Naive thymus-derived CD8-positive, alpha-beta T cell (primary cell): ENCODE results near the gene MAML3. TPM values are rescaled to one million over a fixed set of nuclear protein-coding genes. Genes with fewer than 3 reads are reported as not detected.

Source experiments
- ATAC-seq, 2 donors: fragments of 150-1000 bp; cut with Tn5 transposase in 1 of 2; sonication (Bioruptor Pico), chemical (Tn5 transposase) in 1 of 2; 1 replicate in 1 of 2; 2 replicates in 1 of 2; pipeline ENCODE4 v1.10.0; 2021; ENCODE audit warnings: mild to moderate bottlenecking in 2 of 2, moderate library complexity in 2 of 2
- POLR2A ChIA-PET: fragments of 350-600 bp; sonication (Branson Sonifier 250); formaldehyde crosslinking; loops from one replicate; lab custom pipeline; 2021; ENCODE audit warnings: antibody characterized with exemption; lab: Charles Lee
- DNase-seq, 10 donors: peaks; one replicate each; pipeline versions ENCODE4 v3.0.0 to v3.0.0-alpha.2; 2020 to 2022
- H3K27ac Mint-ChIP-seq, 10 donors: one replicate each; pipeline ENCODE4 v1.8.0; 2020 to 2022; ENCODE audit warnings: mild to moderate bottlenecking in 10 of 10, mixed read lengths in 10 of 10, moderate library complexity in 4 of 10, inconsistent platforms in 1 of 10
- H3K27me3 Mint-ChIP-seq, 5 donors: one replicate each; pipeline ENCODE4 v1.8.0; 2021 to 2022; ENCODE audit warnings: mixed read lengths in 5 of 5
- H3K36me3 Mint-ChIP-seq, 3 donors: one replicate each; pipeline ENCODE4 v1.8.0; 2020 to 2022; ENCODE audit warnings: mixed read lengths in 3 of 3, mild to moderate bottlenecking in 2 of 3, inconsistent platforms in 1 of 3
- H3K4me1 Mint-ChIP-seq, 4 donors: one replicate each; pipeline ENCODE4 v1.8.0; 2021 to 2022; ENCODE audit warnings: mixed read lengths in 4 of 4
- H3K4me3 Mint-ChIP-seq, 10 donors: one replicate each; pipeline ENCODE4 v1.8.0; 2020 to 2022; ENCODE audit warnings: mild to moderate bottlenecking in 10 of 10, mixed read lengths in 10 of 10, moderate library complexity in 6 of 10, inconsistent platforms in 1 of 10
- H3K9me3 Mint-ChIP-seq, 9 donors: one replicate each; pipeline ENCODE4 v1.8.0; 2020 to 2022; ENCODE audit warnings: mixed read lengths in 9 of 9, mild to moderate bottlenecking in 3 of 9, inconsistent platforms in 1 of 9, moderate library complexity in 1 of 9
- polyA plus RNA-seq, 3 donors: library from polyadenylated mRNA; unstranded; fragments of 300-500 nt; fragmentation: Illumina TruSeq; gene quantifications; one replicate each; pipeline ENCODE4 v1.2.3, GENCODE V29; 2021
- total RNA-seq, 8 experiments: library from RNA in 2 of 8; stranded (reverse) in 2 of 8; gene quantifications; one replicate each; pipeline ENCODE4 v1.2.3 and lab custom pipeline; 2021 to 2026

MAML3 gene
- total and polyA plus RNA-seq, 5 experiments from 2014 or later = 0.51 to 5.3 (median 1.6) TPM

GRCh38 chr4:139694522-139695107 lies 459.4 kb downstream of the MAML3 start:
- Mint-ChIP-seq H3K4me3 (no peak overlapping the region), H3K27me3 (peaks cover 0 to 7% (median 0%) of the 10 kb centered on the region in 5 donors), H3K9me3 (peaks cover 0 to 26% (median 6%) of the 10 kb centered on the region in 9 donors), H3K27ac (no peak overlapping the region), H3K4me1 (peaks cover 0 to 5% (median 0%) of the 10 kb centered on the region in 4 donors), H3K36me3 (peaks cover 0 to 6% (median 5%) of the 10 kb centered on the region in 3 donors)
- no peak for ATAC-seq
- no peak for DNase-seq
- POLR2A ChIA-PET = interaction anchor here (0.8 kb wide), 1 partner anchor 14 kb away, joined by 3 read pairs; no protein-coding TSS in a partner anchor

GRCh38 chr4:139692309-139693012 lies 461.5 kb downstream of the MAML3 start:
- DNase-seq (no peak), ATAC-seq (no peak)
- Mint-ChIP-seq H3K27me3 (peaks cover 0 to 7% (median 0%) of the 10 kb centered on the region in 5 donors), H3K27ac (no peak overlapping the region), H3K4me1 (peaks cover 0 to 5% (median 0%) of the 10 kb centered on the region in 4 donors), H3K4me3 (no peak overlapping the region), H3K36me3 (peaks cover 0 to 2% (median 0%) of the 10 kb centered on the region in 3 donors), H3K9me3 (peaks cover 0 to 15% (median 3%) of the 10 kb centered on the region in 9 donors)
- POLR2A ChIA-PET = no interaction called here

- DNase-seq (no peak), ATAC-seq (no peak)
- H3K9me3 Mint-ChIP-seq = peaks cover 0 to under 1% (median 0%) of the 10 kb centered on the region in 9 donors
- H3K27me3 Mint-ChIP-seq = peaks cover 0 to 3% (median 0%) of the 10 kb centered on the region in 5 donors
- H3K4me1 Mint-ChIP-seq = peaks cover 0 to 5% (median 0%) of the 10 kb centered on the region in 4 donors
- H3K4me3 Mint-ChIP-seq = no peak overlapping the region
- H3K27ac Mint-ChIP-seq = no peak overlapping the region
- H3K36me3 Mint-ChIP-seq = peaks cover 0 to 2% (median under 1%) of the 10 kb centered on the region in 3 donors
- POLR2A ChIA-PET = no interaction called here
These were observed 463.6 kb downstream of the MAML3 start for GRCh38 chr4:139690419-139690818.

DNA sequence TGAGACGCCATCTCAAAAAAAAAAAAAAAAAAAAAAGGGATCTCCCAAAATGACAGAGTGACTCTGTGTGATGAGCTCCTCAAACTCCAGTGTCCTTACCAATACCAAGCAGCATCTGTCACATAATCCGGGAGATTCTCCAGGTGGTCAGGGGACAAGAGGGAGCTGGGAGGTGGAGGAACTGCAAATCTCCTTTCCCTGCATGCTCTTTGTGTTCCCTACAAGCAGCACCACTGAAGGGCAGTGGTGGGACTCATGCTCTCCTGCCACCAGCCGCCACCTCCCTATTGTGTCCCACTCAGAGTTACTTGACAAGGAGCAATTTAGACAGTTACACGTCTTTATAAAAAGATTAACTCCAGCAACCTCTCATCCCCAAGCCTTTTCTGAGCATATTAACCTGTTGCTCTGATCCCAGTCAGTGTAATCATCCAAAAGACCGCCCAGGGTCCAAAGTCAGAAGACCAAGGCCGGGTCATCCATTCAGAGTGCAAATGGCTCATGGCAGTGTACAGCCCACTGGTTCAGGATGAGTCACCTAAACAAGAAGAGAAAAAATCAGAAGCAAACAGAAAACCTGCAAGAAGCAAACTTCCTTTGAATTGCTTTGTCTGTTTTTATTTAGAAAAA lies 464.8 kb downstream of the MAML3 start:
- ATAC-seq = no peak
- Mint-ChIP-seq H3K4me1 (peaks cover 0 to 10% (median 0%) of the 10 kb centered on the region in 4 donors), H3K27me3 (peaks cover 0 to 3% (median 0%) of the 10 kb centered on the region in 5 donors)

DNA sequence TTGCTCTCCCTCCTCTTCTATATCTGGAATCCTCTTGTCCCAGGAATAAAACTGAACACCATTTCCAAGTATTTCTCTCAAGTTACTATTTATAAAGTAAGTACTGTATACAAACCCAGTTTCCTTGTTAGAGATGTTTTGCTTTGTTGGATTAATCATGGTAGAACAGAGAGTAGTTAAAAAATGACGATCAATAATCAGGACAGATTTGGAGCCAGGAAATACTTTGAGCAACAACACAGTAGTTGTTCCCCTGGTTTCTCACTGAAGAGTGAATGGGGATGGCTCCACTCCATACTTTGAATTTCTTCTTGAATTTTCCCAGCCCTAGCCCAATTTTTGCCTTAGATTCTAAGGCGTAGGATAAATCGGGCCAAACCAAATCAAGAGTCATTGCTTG lies 467.0 kb downstream of the MAML3 start:
- peaks cover 0 to 6% (median 0%) of the 10 kb centered on the region in 4 donors for H3K4me1 Mint-ChIP-seq
- no peak for ATAC-seq
- H3K9me3 Mint-ChIP-seq = peaks cover 0 to 9% (median 0%) of the 10 kb centered on the region in 9 donors

More for the DNA sequence above, 464.8 kb downstream of the MAML3 start:
- H3K36me3 Mint-ChIP-seq = peaks cover 0 to 6% (median 4%) of the 10 kb centered on the region in 3 donors
- no peak for DNase-seq
- no peak overlapping the region for H3K4me3 Mint-ChIP-seq
- H3K27ac Mint-ChIP-seq = no peak overlapping the region
- peaks cover 0 to 6% (median 0%) of the 10 kb centered on the region in 9 donors for H3K9me3 Mint-ChIP-seq
- POLR2A ChIA-PET = no interaction called here

GRCh38 chr4:139686130-139686529 lies 467.9 kb downstream of the MAML3 start:
- peaks cover 0 to 9% (median 0%) of the 10 kb centered on the region in 9 donors for H3K9me3 Mint-ChIP-seq
- H3K36me3 Mint-ChIP-seq = peaks cover 0 to 14% (median 2%) of the 10 kb centered on the region in 3 donors
- ATAC-seq (no peak), DNase-seq (no peak)
- H3K4me1 Mint-ChIP-seq = peaks cover 0 to 6% (median 0%) of the 10 kb centered on the region in 4 donors
- no peak overlapping the region for H3K4me3 Mint-ChIP-seq
- no peak overlapping the region for H3K27ac Mint-ChIP-seq
- H3K27me3 Mint-ChIP-seq = peaks cover 0 to 4% (median 0%) of the 10 kb centered on the region in 5 donors
- POLR2A ChIA-PET = no interaction called here

More for the DNA sequence above, 467.0 kb downstream of the MAML3 start:
- DNase-seq = no peak
- H3K36me3 Mint-ChIP-seq = peaks cover 0 to 14% (median 2%) of the 10 kb centered on the region in 3 donors
- peaks cover 0 to 7% (median 0%) of the 10 kb centered on the region in 5 donors for H3K27me3 Mint-ChIP-seq
- no peak overlapping the region for H3K4me3 Mint-ChIP-seq
- H3K27ac Mint-ChIP-seq = no peak overlapping the region
- POLR2A ChIA-PET = no interaction called here

- Mint-ChIP-seq H3K4me1 (peaks cover 0 to 6% (median 0%) of the 10 kb centered on the region in 4 donors), H3K36me3 (peaks cover 0 to 14% (median 2%) of the 10 kb centered on the region in 3 donors), H3K27ac (peak overlapping the region in 2 of 10 donors; percentile 22 to 25), H3K9me3 (peaks cover 0 to 9% (median 0%) of the 10 kb centered on the region in 9 donors), H3K27me3 (peaks cover 0 to 4% (median 0%) of the 10 kb centered on the region in 5 donors), H3K4me3 (no peak overlapping the region)
- POLR2A ChIA-PET = no interaction called here
- DNase-seq (no peak), ATAC-seq (no peak)
These were observed 468.8 kb downstream of the MAML3 start for GRCh38 chr4:139685180-139685579.

DNA sequence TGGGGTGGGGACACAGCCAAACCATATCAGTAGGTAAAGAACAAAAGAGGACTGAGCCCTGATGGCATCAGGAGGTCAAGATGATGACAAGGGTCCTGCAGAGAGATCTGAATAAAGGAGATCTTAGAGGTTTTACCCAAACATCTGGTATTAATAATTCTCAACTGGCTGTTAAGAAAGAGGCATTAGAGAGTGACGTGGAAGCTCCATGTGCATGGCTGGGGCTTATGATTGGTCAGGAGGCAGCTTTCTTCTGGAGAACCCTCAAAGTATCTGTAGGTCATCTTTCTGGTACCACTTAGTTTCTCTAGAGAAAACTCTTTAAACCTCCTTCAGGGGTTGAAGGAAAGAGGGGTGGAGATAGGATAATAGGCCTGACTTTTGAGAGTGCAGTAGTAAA lies 469.6 kb downstream of the MAML3 start:
- no peak for ATAC-seq
- H3K4me1 Mint-ChIP-seq = peaks cover 0 to 6% (median 0%) of the 10 kb centered on the region in 4 donors
- H3K27ac Mint-ChIP-seq = no peak overlapping the region
- peaks cover 0 to 4% (median 0%) of the 10 kb centered on the region in 5 donors for H3K27me3 Mint-ChIP-seq
- H3K4me3 Mint-ChIP-seq = no peak overlapping the region
- peaks cover 0 to 14% (median 2%) of the 10 kb centered on the region in 3 donors for H3K36me3 Mint-ChIP-seq
- POLR2A ChIA-PET = no interaction called here
- H3K9me3 Mint-ChIP-seq = peaks cover 0 to 9% (median 0%) of the 10 kb centered on the region in 9 donors
- DNase-seq = no peak

DNA sequence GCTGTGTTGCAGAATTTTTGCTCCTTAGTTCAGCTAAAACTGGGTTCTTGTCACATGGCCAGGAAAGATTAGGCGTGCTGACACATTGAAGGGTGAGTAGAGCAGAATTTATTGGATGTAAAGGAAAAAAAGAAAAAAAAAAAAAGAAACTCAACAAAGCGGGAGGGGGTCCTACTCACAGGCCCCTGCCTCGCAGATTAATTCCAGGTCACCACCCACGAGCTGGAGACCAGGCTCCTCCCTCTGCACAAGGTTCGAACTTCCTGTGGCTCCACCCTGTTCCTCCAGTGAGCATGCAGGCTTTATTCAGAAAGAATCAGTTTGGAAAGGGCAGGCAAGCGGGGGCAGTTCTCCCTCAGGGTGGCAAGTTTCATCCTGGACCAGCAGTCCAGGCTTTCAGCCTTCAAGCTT lies 471.2 kb downstream of the MAML3 start:
- Mint-ChIP-seq H3K27ac (no peak overlapping the region), H3K27me3 (peaks cover 0 to 4% (median 0%) of the 10 kb centered on the region in 5 donors), H3K36me3 (peaks cover 0 to 14% (median 2%) of the 10 kb centered on the region in 3 donors), H3K9me3 (peaks cover 0 to 9% (median 0%) of the 10 kb centered on the region in 9 donors), H3K4me3 (no peak overlapping the region), H3K4me1 (peaks cover 0 to 6% (median 0%) of the 10 kb centered on the region in 4 donors)
- no peak for DNase-seq
- no peak for ATAC-seq
- POLR2A ChIA-PET = no interaction called here

DNA sequence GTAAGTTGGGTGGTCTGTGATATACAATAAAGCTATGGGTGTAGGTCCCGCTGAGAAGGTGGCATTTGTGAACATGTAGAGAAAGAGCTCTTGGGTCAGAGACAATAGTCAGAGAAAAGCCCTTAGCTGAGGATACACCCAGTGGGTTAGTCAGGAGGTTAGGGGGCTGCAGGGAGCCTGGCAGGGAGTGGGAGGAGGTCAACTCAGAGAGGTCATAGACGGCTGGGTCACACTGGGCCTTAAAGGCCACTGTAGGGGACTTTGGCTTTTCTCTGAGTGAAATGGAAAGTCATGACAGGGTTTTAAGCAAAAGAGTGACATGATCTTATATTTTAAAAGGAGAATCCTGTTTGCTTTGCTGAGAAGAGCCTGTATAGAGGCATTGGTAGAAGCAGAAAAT lies 471.7 kb downstream of the MAML3 start:
- Mint-ChIP-seq H3K27ac (no peak overlapping the region), H3K27me3 (peaks cover 0 to 4% (median 0%) of the 10 kb centered on the region in 5 donors), H3K4me3 (no peak overlapping the region), H3K9me3 (peaks cover 0 to 9% (median 0%) of the 10 kb centered on the region in 9 donors), H3K4me1 (peaks cover 0 to 6% (median 0%) of the 10 kb centered on the region in 4 donors), H3K36me3 (peaks cover 0 to 14% (median 2%) of the 10 kb centered on the region in 3 donors)
- ATAC-seq (no peak), DNase-seq (no peak)
- POLR2A ChIA-PET = no interaction called here

GRCh38 chr4:139676913-139677585 lies 476.9 kb downstream of the MAML3 start:
- POLR2A ChIA-PET = no interaction called here
- H3K27ac Mint-ChIP-seq = no peak overlapping the region
- H3K27me3 Mint-ChIP-seq = no peaks in the 10 kb centered on the region
- peaks cover 0 to 11% (median 0%) of the 10 kb centered on the region in 4 donors for H3K4me1 Mint-ChIP-seq
- no peaks in the 10 kb centered on the region for H3K9me3 Mint-ChIP-seq
- DNase-seq = no peak
- ATAC-seq = no peak
- H3K36me3 Mint-ChIP-seq = no peaks in the 10 kb centered on the region
- no peak overlapping the region for H3K4me3 Mint-ChIP-seq

GRCh38 chr4:139676365-139676764 lies 477.6 kb downstream of the MAML3 start:
- POLR2A ChIA-PET = no interaction called here
- Mint-ChIP-seq H3K27ac (no peak overlapping the region), H3K36me3 (no peaks in the 10 kb centered on the region), H3K4me3 (no peak overlapping the region), H3K4me1 (peaks cover 0 to 11% (median 0%) of the 10 kb centered on the region in 4 donors), H3K9me3 (no peaks in the 10 kb centered on the region), H3K27me3 (no peaks in the 10 kb centered on the region)
- DNase-seq (no peak), ATAC-seq (no peak)
